Measurements from ENCODE around the gene NAAA. TPM values are rescaled to one million over a fixed set of nuclear protein-coding genes. Genes with fewer than 3 reads are reported as not detected.
A peak's percentile ranks its signal among the peaks of the same experiment; 100 is the strongest.

The NAAA gene
- total RNA-seq, 1 experiment from 2014 or later = 5.5 TPM

DNA sequence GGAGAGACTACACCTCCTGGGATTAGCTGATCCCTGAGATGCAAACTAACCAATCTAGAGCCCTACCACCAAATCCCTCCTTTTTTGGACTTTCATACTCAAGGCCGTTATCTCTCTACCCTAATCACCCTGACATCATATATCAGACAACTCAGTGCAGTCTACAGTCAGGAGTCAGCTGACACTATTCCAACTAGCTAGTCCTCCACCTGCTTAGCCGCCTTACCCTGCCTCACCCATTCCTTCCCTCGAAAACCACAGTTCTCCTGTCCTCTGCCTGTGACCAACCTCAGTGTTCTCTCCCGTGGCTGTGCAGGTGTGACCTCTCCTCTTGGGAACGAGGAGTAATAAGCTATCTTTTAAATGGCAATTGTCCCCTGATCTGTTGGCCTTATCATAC lies 36.7 kb downstream of the NAAA start:
- H3K27me3 ChIP-seq (ENCODE audit: control insufficient read depth, insufficient read depth, low read length) = no peaks in the 10 kb centered on the region
- no peaks in the 10 kb centered on the region for H3K36me3 ChIP-seq (replicated peaks; ENCODE audit: control insufficient read depth, insufficient read depth, low read length)
- no peak overlapping the region for H3K4me3 ChIP-seq (ENCODE audit: insufficient read depth, low read depth, low read length)
- DNase-seq = no peak

DNA sequence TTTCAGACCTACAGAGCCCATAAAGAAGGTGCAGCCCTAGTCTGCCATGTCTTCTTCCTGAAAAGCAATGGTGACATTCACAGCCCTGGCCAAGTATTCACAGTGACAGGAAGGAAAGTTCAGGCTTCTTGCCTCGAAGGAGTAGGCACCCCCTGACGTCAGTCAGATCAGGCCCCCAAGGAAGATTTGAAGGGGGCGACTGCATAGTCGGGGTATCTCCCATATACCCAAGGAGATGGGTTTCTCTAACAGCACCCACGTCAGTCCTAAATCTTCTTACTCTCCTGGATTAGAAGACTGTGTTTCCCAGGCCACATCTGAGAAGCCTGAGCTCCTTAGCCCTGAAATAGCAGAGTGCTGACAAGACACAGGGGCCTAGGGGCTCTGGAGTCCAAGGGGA lies 38.5 kb downstream of the NAAA start, which contains the start of gene PPEF2:
Gene PPEF2 (minus strand): TSS at position 101 of the 400 bp plus-strand sequence. CDS start 6,127 bp downstream, outside the sequence.
- Histone ChIP-seq H3K27me3 (ENCODE audit: control insufficient read depth, insufficient read depth, low read length) (no peaks in the 10 kb centered on the region), H3K36me3 (replicated peaks; ENCODE audit: control insufficient read depth, insufficient read depth, low read length) (no peaks in the 10 kb centered on the region), H3K4me3 (ENCODE audit: insufficient read depth, low read depth, low read length) (no peak within 1 kb of the TSS)
- no peak for DNase-seq

- DNase-seq = no peak
- no peaks in the 10 kb centered on the region for H3K27me3 ChIP-seq (ENCODE audit: control insufficient read depth, insufficient read depth, low read length)
- H3K36me3 ChIP-seq (replicated peaks; ENCODE audit: control insufficient read depth, insufficient read depth, low read length) = no peaks in the 10 kb centered on the region
- no peak overlapping the region for H3K4me3 ChIP-seq (ENCODE audit: insufficient read depth, low read depth, low read length)
Observed at GRCh38 chr4:75898536-75898935, 42.3 kb downstream of the NAAA start.

DNA sequence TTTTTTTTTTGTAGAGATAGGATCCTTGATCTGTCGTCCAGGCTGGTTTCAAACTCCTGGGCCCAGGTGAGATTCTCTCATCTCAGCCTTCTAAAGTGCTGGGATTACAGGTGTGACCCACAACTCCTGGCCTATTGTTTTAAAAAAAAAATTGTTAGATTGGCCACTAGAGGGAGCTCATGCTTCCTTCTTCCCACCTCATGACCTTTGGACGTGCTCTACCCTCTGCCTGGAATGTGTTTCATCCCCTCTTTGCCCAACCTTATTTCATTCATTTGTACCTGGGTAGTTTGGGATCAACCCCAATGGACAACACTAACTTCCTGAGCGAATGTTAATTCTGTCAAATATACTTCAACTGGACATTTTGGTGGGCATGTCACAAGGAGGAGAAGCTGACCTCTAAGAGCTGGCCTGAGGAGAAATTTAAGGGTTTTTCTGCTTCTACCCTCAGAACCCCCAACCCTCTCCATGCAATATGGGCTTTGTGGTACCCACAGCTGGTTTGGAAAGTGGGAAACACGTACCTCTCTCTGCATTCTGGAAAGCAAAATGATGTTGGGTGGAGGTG lies 45.0 kb downstream of the NAAA start:
- Histone ChIP-seq H3K36me3 (replicated peaks; ENCODE audit: control insufficient read depth, insufficient read depth, low read length) (no peaks in the 10 kb centered on the region), H3K27me3 (ENCODE audit: control insufficient read depth, insufficient read depth, low read length) (no peaks in the 10 kb centered on the region), H3K4me3 (ENCODE audit: insufficient read depth, low read depth, low read length) (no peak overlapping the region)
- DNase-seq = peak; percentile 54

DNA sequence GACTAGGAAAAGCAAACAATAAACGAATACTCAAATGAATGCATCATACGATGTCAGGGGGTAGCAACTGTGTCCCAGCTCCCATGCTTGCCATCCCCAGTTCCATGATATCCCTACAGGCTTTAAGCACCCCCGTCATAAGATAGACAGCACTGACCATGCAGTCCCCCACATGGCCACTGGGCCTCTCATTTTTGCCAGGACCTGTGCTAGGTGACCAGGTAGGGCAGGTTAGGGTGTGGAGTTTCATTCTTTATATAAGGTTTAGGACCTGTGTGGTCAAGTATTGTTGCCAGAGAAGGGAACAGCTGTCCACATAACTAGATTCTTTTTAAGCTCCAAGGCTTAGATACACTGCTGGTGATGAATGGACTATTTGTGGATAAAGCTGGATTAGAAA lies 48.3 kb downstream of the NAAA start:
- Histone ChIP-seq H3K27me3 (ENCODE audit: control insufficient read depth, insufficient read depth, low read length) (no peaks in the 10 kb centered on the region), H3K36me3 (replicated peaks; ENCODE audit: control insufficient read depth, insufficient read depth, low read length) (no peaks in the 10 kb centered on the region), H3K4me3 (ENCODE audit: insufficient read depth, low read depth, low read length) (no peak overlapping the region)
- peak; percentile 71 for DNase-seq

DNA sequence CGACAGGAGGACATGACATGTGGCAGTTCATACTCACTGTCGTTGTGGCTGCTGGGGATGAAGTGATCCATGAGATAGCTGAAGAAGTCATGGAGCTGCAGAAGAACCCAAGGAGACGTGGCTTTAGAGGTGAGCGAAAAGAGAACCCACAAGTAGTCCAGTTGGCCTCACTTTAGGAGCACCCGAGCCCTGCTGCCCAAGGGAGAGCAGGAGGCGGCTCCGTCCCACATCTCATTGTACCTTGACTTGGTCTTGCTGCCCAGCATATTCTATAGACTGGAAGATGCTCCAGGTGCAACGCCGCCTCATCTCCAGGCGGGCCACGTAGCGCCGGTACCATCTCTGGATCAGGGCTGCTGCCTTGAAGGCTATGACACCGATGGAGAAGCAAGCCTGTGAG lies 49.2 kb downstream of the NAAA start:
- Histone ChIP-seq H3K36me3 (replicated peaks; ENCODE audit: control insufficient read depth, insufficient read depth, low read length) (no peaks in the 10 kb centered on the region), H3K4me3 (ENCODE audit: insufficient read depth, low read depth, low read length) (no peak overlapping the region), H3K27me3 (ENCODE audit: control insufficient read depth, insufficient read depth, low read length) (no peaks in the 10 kb centered on the region)
- no peak for DNase-seq

DNA sequence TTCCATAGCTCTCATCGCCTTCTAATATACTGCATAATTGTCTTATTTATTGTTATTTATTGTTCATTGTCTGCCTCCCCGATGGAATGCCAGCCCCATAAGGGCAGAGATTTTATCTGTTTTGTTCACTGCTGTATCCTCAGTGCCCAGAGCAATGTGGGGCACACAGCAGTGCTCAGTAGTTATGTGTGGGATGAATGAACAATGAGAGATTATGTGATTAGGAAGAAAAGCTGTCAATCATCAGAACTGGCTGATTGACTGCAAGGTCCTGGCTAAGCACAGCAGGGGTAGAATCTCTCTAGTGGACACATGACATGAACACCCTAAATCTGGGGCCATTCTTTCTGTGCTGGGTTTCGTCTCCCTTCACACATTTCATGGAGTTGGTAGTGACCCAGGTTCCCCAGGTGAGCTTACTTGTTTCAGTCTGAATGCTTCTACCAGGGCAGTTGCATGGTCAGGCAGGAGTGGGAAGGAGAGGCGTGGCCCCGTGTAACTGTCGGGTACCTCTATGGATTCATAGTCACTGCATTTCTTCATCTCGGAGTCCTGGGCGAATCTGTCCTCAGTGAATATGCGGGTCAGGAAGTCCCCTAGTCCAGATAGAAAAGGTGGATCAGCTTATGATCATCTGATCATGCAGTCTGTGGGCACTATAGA lies 51.1 kb downstream of the NAAA start:
- no peak for DNase-seq
- no peaks in the 10 kb centered on the region for H3K27me3 ChIP-seq (ENCODE audit: control insufficient read depth, insufficient read depth, low read length)
- H3K36me3 ChIP-seq (replicated peaks; ENCODE audit: control insufficient read depth, insufficient read depth, low read length) = no peaks in the 10 kb centered on the region
- H3K4me3 ChIP-seq (ENCODE audit: insufficient read depth, low read depth, low read length) = no peak overlapping the region

- peak; percentile 33 for DNase-seq
- H3K36me3 ChIP-seq (replicated peaks; ENCODE audit: control insufficient read depth, insufficient read depth, low read length) = no peaks in the 10 kb centered on the region
Observed at GRCh38 chr4:75886104-75886503, 54.7 kb downstream of the NAAA start.

GRCh38 chr4:75881476-75881875 lies 59.3 kb downstream of the NAAA start:
- Histone ChIP-seq H3K4me3 (ENCODE audit: insufficient read depth, low read depth, low read length) (no peak overlapping the region), H3K36me3 (replicated peaks; ENCODE audit: control insufficient read depth, insufficient read depth, low read length) (no peaks in the 10 kb centered on the region), H3K27me3 (ENCODE audit: control insufficient read depth, insufficient read depth, low read length) (no peaks in the 10 kb centered on the region)
- DNase-seq = no peak

More at GRCh38 chr4:75886104-75886503, 54.7 kb downstream of the NAAA start:
- H3K4me3 ChIP-seq (ENCODE audit: insufficient read depth, low read depth, low read length) = no peak overlapping the region
- H3K27me3 ChIP-seq (ENCODE audit: control insufficient read depth, insufficient read depth, low read length) = no peaks in the 10 kb centered on the region

- Histone ChIP-seq H3K36me3 (replicated peaks; ENCODE audit: control insufficient read depth, insufficient read depth, low read length) (no peaks in the 10 kb centered on the region), H3K27me3 (ENCODE audit: control insufficient read depth, insufficient read depth, low read length) (no peaks in the 10 kb centered on the region), H3K4me3 (ENCODE audit: insufficient read depth, low read depth, low read length) (no peak overlapping the region)
- no peak for DNase-seq
Observed at GRCh38 chr4:75880278-75880677, 60.5 kb downstream of the NAAA start.

DNA sequence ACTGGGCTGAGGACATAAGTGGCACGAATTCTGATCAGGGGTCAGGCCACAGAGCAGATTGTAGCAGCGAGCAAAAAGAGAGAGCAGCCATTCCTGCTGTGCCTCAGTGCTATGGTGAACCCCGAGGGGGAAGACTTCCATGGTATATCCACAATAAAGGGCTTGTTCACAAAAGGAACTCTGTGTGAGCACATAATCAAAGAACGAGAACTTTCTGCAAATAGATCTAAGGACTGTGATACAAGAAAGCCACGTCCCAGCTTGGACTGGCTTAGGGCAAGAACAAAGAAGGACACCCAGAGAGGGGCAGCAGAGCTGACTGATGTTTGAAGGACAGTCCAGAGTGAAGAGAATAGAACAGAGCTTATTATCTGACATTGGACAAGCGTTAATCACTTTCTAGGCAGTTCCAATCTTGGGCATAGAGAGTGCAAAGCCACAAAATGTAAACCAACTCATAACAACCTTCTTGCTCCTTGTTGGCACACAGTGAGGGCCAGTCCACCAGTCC lies 62.5 kb downstream of the NAAA start:
- no peaks in the 10 kb centered on the region for H3K27me3 ChIP-seq (ENCODE audit: control insufficient read depth, insufficient read depth, low read length)
- no peak for DNase-seq

GRCh38 chr4:75876218-75876617 lies 64.6 kb downstream of the NAAA start:
- H3K36me3 ChIP-seq (replicated peaks; ENCODE audit: control insufficient read depth, insufficient read depth, low read length) = no peaks in the 10 kb centered on the region
- no peak overlapping the region for H3K4me3 ChIP-seq (ENCODE audit: insufficient read depth, low read depth, low read length)
- peak; percentile 43 for DNase-seq
- no peaks in the 10 kb centered on the region for H3K27me3 ChIP-seq (ENCODE audit: control insufficient read depth, insufficient read depth, low read length)

More for the DNA sequence above, 62.5 kb downstream of the NAAA start:
- no peak overlapping the region for H3K4me3 ChIP-seq (ENCODE audit: insufficient read depth, low read depth, low read length)
- no peaks in the 10 kb centered on the region for H3K36me3 ChIP-seq (replicated peaks; ENCODE audit: control insufficient read depth, insufficient read depth, low read length)

- H3K4me3 ChIP-seq (ENCODE audit: insufficient read depth, low read depth, low read length) = no peak overlapping the region
- H3K36me3 ChIP-seq (replicated peaks; ENCODE audit: control insufficient read depth, insufficient read depth, low read length) = no peaks in the 10 kb centered on the region
- no peak for DNase-seq
- no peaks in the 10 kb centered on the region for H3K27me3 ChIP-seq (ENCODE audit: control insufficient read depth, insufficient read depth, low read length)
Observed at GRCh38 chr4:75869100-75869499, 71.7 kb downstream of the NAAA start.

DNA sequence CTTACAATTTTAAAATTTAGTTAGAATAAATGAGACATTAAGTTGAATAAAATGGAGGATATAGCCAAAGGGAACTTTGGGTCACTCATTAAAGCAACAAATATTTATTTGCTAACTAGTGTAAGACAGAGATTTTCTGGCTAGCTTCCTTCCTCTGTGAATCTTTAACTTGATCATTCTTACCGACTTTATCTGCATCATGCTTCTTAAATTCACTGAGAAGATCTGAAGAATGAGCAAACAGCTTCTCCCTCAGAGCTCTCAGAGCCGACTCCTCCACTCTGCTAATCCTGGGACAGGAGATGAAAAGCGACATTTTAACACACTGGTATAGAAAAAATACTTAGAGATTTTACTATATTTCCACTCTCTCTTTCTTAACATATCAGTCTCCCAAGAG lies 73.7 kb downstream of the NAAA start:
- no peaks in the 10 kb centered on the region for H3K27me3 ChIP-seq (ENCODE audit: control insufficient read depth, insufficient read depth, low read length)
- H3K4me3 ChIP-seq (ENCODE audit: insufficient read depth, low read depth, low read length) = no peak overlapping the region
- H3K36me3 ChIP-seq (replicated peaks; ENCODE audit: control insufficient read depth, insufficient read depth, low read length) = no peaks in the 10 kb centered on the region
- no peak for DNase-seq

Measured in H7 (cell line).